Spleen (tissue), 7 donors: ENCODE results near the gene PAPOLG.

Source experiments
- POLR2A ChIP-seq, 3 donors: fragments of 450-650 bp; IDR thresholded peaks; one replicate each; pipeline ENCODE4 v1.5.1; 2017; ENCODE audit warnings: antibody characterized with exemption in 3 of 3, mild to moderate bottlenecking in 1 of 3
- TF ChIP-seq, protein P1 (sequence below), 11 experiments: fragments of 200-600 bp in 7 of 11; fragments of 450-650 bp in 4 of 11; sonication (generic) in 4 of 11; IDR thresholded peaks in 8 of 11; conservative IDR thresholded peaks in 3 of 11; 1 replicate in 7 of 11; 2 replicates in 4 of 11; pipeline versions ENCODE4 v1.4.0 to v1.8.0; 2016 to 2021; ENCODE audit warnings: antibody characterized with exemption in 11 of 11, inconsistent platforms in 4 of 11, mild to moderate bottlenecking in 1 of 11
- donor health status: DM: no; HTN: no; CAD: no; lungs with moderate emphysema.
- donor health status: DM: no; HTN: no; CAD: no.
- donor health status: DM: no; HTN: no; CAD: no.

GRCh38 chr2:60821133-60821469 is 65.0 kb downstream of the PAPOLG start:
- TF ChIP-seq, protein P1, sequence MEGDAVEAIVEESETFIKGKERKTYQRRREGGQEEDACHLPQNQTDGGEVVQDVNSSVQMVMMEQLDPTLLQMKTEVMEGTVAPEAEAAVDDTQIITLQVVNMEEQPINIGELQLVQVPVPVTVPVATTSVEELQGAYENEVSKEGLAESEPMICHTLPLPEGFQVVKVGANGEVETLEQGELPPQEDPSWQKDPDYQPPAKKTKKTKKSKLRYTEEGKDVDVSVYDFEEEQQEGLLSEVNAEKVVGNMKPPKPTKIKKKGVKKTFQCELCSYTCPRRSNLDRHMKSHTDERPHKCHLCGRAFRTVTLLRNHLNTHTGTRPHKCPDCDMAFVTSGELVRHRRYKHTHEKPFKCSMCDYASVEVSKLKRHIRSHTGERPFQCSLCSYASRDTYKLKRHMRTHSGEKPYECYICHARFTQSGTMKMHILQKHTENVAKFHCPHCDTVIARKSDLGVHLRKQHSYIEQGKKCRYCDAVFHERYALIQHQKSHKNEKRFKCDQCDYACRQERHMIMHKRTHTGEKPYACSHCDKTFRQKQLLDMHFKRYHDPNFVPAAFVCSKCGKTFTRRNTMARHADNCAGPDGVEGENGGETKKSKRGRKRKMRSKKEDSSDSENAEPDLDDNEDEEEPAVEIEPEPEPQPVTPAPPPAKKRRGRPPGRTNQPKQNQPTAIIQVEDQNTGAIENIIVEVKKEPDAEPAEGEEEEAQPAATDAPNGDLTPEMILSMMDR (IDR thresholded peaks at IDR 0.05 in 8 of 11, conservative IDR thresholded peaks at IDR 0.05 in 3 of 11), result no peak
- no peak for TF ChIP-seq POLR2A (IDR thresholded peaks at IDR 0.05)
